ENCODE measurements around the gene CTDP1.
"Not testable (repeated sequence)": the region's sequence is repeated elsewhere in the genome, so short reads cannot be mapped to it uniquely, and the experiment has no call there.

Gene CTDP1

DNA sequence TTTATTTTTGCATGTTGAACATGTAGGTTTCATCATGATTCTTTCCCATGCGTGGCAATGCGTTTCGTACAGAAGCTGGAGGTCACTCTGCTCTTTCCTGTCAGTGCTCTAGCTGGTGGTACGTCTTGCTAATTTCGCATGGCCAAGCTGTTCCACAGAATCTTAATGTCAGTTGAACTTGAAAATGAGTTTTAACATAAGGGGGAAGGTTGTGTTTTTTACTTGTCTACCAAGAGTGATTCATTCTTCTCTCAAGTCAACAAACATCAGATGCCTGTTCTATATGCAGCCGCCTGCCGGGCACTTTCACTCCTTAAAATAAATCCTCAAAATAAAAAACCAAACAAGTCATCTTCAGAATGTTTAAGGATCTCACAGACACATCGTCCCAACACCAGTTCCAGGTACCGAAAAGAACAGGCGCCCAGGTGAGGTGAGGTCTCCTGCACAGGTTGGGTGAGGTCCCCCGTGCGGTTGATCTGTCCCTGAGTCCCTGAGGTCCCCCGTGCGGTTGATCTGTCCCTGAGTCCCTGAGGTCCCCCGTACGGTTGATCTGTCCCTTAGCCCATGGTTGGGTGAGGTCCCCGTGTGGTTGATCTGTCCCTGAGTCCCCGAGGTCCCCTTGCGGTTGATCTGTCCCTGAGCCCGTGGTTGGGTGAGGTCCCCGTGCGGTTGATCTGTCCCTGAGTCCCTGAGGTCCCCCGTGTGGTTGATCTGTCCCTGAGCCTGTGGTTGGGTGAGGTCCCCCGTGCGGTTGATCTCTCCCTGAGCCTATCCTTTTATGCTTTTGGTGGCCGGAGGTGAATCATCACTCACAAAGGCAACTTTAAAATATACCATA, 61.1 kb downstream of the CTDP1 start:
- no peak for DNase-seq (ENCODE audit: low read depth in 2 of 2)

DNA sequence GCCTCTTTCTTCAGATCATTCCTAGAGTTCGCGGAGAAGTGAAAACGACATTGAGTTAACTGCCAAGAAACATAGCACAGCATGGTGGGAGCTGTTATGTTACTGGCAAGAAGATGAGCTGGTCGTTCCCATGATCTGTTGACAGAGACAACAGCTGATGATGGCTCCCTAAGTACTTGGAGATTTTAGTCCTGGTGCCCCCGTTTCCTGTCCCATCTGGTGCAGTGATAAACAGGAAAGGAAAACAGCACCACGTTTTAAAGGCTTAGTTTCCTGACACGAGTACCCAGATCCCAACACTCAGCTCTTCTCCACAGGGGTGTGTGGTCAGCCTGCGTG, 61.7 kb downstream of the CTDP1 start:
- no peak for DNase-seq (ENCODE audit: low read depth in 2 of 2)

DNA sequence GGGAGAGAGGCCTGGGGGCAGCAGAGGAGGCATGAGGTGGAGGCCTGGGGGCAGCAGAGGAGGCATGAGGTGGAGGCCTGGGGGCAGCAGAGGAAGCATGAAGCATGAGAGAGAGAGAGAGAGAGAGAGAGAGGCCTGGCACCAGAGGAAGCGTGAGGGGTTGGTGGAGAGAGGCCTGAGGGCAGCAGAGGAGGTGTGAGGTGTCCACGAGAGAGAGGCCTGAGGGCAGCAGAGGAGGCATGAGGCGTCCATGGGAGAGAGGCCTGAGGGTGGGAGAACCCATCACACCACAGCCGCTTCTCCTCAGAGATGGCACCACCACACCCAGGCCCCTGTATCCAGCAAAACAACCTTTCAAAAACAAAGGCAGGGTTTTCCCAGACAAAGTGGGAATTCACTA, 62.5 kb downstream of the CTDP1 start:
- no peak for DNase-seq (ENCODE audit: low read depth in 2 of 2)

DNA sequence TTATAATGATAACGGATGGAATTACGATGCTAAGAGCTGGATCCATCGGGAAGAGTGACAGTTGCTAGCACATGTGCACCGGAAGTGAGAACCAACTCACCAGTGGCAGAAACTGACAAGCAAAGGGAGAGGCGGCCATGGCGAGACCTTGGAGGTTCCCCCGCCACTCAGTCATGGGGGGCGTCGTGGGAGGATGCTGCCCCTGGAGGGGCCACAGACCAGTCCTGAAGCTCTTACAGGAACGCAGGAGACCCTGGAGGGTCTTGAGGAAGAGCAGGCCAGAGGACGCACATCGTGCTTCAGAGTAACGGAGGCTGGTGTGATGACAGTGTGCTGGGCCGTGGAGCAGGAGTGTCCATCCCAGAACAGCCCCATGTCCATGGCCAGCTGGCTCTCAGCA, 65.0 kb downstream of the CTDP1 start:
- DNase-seq (ENCODE audit: low read depth in 2 of 2) = no peak

DNA sequence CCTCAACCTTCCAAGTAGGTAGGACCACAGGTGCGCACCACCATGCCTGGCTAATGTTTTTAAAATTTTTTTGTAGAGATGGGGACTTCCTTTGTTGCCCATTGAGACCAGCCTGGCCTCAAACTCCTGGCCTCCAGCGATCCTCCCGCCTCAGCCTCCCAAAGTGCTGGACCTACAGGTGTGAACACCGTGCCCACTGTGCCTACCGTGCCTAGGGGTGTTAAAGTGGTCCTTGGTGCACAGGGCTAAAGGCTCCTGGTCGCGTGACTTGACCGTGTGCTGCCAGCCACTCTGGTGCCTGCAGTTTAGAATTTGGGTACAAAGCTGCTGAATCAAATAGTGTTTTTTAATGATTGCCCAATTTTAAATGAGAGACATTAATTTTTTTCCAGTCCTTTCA, 67.1 kb downstream of the CTDP1 start:
- DNase-seq (ENCODE audit: low read depth in 2 of 2) = no peak

DNA sequence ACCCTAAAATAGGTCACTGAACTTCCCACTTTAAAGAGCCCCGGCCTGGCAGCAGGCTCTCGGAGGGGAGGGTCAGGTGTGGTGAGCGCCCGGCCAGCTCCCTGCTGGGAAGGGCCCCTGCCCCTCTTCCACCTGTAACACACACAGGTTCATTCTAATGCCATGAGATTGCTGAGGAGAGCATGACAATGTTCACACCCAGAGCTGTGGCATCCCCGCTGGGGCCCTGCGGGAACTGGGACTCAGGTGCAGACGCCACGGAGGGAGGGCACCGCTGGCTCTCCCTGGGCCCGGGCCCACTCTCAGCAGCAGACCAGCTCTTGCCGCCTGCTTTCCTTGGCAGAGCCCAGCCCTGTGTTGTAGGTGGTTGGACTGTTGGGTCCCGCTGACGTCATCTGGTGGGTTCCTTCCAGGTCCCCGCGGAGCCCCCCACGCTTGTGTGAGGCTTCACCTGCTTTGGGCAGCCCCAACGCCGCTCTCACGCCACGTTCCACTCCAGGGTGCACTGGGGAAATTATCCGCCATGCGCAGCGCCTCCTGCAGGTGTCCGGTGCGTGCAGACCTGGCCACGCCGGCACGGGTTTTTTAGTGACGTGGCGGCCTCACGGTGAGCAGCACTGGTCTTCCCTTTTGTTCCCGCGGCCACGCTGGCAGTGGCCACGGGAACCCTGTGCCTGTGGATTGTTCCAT, 67.7 kb downstream of the CTDP1 start:
- DNase-seq (ENCODE audit: low read depth in 2 of 2) = no peak

DNA sequence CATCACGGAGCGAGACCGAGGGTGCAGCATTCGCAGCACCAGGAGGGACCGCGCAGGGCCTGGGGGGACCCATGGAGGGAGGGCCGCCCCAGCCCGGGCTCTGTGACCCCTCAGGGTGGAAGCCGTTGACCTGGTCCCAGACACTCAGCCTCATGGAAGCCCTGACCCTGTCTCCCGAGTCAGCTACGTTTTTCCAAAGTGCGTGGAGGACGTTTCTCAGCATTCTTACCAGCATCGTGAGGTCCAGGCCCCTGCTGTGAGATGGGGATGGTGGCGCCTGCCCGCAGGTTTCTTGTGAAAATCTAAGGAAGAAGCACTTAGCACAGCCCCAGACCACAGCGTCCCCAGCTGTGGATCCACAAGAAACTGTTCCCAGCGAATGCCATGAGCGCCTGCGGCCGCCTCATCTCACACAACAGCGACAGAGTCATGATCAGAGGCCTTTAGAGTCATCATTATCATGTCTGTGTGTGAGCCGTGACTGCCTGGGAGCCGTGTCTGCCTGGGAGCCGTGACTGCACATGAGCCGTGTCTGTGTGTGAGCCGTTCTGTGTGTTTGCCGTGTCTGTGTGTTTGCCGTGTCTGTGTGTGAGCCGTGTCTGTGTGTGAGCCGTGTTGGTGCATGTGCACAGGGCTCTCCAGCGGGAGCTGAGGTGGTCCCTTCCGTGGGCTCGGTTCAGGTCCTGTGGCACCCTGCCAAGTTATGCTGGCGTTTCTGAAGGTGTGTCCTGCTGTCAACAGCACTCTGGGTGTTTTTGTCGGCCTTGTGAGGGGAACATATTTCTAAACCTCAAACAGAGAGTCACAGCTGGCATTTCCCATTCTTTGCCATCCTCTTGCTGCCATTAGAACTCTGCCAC, 68.9 kb downstream of the CTDP1 start:
- DNase-seq (ENCODE audit: low read depth in 2 of 2) = no peak

DNA sequence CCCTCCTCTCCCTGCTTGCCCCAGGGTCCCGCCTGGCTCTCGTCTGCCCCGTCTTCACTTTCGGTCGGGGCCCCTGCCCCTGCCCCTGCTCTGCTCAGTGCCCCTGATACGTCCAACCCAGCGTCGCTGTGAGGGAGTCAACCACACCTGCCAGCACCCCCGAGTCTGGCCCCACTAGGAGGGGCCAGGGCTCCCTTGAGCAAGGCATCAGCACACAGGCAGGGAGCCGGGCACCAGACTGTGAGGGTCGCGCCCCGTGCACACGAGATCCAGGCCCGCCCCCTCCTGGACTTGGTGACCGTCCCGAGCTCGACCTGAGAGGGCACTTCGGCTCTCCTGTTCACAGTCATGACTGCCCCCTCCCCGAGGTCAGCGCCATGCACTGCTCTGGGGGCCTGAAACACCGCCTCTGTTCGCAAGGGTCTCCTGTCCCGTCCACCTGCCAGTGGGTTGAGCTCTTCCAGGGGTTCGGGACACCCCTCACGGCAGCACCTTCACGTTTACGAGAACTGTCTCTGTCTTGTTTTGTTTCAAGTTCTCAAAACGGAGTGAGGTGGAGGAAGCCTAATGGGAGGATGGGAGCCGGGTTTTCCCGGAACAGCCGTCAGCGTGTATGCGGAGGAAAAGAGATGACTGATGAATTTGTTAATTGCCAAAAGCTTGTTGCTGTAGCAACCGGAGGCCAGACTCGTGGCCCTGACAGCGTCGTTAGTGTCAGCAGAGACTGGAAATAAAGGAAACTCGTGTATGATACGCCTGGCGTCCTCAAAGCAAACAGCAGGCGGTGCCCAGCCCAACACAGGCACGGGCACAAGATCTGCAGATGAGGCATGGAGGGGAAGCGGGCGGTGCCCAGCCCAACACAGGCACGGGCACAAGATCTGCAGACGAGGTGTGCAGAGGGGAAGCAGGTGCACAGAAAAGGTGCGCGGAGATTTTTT, 69.9 kb downstream of the CTDP1 start:
- no peak for DNase-seq (ENCODE audit: low read depth in 2 of 2)

DNA sequence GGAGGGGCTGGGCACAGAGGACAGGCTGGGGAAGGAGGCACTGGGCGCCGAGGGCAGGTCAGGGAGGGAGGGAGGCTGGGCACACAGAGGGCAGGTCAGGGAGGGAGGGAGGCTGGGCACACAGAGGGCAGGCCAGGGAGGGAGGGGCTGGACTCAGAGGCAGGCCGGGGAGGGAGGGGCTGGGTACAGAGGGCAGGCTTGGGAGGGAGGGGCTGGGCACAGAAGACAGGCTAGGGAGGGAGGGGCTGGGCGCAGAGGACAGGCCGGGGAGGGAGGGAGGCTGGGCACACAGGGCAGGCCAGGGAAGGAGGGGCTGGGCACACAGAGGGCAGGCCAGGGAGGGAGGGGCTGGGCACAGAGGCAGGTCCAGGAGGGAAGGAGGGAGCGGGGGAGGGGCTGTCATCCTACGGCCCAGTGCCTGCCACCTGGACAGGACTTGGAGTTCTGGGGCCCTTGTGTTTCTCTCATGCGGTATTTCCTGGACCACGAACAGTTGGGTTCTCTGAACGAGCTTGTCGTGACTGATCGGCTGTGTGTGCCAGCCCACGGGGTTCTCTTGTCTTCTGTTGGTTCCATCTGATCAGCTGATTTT, 71.5 kb downstream of the CTDP1 start:
- no peak for DNase-seq (ENCODE audit: low read depth in 2 of 2)

DNA sequence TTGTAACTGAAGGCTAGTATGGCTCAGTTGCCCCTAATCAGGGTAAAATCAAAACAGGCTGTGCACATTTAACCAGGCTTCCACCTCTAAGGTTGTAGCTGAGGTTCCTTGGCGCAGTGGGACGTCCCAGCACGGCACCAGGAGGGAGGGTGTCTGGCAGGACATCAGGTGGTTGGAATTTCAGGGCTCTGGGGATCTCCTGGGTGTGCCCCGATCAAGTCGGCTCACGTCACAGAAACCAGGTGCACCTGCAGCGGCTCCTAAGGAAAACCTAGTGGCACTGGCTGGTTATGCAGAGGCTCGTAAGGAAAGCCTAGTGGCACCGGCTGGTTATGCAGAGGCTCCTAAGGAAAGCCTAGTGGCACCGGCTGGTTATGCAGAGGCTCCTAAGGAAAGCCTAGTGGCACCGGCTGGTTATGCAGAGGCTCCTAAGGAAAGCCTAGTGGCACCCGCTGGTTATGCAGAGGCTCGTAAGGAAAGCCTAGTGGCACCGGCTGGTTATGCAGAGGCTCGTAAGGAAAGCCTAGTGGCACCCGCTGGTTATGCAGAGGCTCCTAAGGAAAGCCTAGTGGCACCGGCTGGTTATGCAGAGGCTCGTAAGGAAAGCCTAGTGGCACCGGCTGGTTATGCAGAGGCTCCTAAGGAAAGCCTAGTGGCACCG, 72.4 kb downstream of the CTDP1 start:
- not testable (repeated sequence) for DNase-seq (ENCODE audit: low read depth in 2 of 2)

DNA sequence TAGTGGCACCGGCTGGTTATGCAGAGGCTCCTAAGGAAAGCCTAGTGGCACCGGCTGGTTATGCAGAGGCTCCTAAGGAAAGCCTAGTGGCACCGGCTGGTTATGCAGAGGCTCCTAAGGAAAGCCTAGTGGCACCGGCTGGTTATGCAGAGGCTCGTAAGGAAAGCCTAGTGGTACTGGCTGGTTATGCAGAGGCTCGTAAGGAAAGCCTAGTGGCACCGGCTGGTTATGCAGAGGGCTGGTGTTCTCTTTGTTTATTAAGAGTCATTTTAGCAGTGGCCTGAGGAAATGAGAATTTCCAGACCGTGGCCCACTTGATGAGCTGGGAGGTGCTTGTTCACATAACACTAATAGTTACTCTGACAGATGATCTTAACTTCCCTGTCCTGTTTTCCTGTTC, 73.3 kb downstream of the CTDP1 start:
- DNase-seq (ENCODE audit: low read depth in 2 of 2) = not testable (repeated sequence)

DNA sequence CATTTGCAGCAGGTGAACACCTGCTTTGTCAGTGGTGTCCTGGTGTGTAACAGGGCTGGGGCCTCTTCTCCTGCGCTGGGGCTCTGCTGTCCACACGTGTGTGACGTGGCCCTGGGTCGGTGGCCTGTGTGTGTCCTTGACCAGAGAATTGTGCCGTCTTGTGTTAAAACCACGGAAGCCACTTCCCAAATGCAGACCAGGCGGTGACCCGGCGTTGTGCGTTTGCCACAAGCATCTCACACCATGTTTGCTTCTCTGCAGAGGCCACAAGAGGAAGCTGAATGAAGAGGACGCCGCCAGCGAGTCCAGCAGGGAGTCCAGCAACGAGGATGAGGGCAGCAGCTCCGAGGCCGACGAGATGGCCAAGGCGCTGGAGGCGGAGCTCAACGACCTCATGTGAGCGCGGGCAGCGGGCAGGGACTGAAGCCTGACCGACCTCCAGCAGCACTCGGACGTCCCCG, 73.8 kb downstream of the CTDP1 start:
- no peak for DNase-seq (ENCODE audit: low read depth in 2 of 2)

DNA sequence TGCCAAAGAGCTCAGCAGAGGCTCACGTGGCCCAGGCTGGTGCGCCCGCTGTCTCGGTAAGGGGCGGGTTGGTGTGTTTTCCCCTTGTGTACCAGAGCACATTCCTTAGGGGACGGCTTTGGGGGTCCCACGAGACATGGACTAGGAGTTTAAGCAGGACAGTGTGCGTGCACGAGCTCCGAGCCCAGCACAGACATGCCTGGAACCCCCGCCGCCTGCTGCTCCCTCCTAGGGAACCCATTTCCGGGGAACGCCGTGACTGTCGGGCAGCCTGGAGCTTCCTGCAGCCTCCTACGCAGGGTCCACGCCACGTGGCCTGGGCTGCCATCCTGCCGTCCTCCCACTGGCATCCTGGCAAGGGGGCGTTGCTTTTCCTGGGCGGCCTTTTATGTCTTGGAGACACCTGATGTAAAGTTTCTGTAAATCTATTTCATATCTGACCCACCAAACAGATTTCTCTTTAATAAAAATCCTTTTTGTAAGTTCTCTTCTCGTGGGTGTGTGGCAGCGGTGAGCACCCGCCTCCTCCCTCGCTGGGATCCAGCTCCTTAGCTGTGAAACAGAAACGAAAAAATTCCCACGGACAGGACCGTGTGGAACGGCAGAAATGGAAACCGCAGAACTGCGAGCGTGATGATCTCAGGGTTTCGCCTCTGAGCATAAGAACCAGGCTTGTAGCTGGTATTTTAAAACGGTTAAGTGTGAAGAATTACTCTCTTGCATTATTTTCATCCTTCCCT, 74.6 kb downstream of the CTDP1 start:
- DNase-seq (ENCODE audit: low read depth in 2 of 2) = no peak

DNA sequence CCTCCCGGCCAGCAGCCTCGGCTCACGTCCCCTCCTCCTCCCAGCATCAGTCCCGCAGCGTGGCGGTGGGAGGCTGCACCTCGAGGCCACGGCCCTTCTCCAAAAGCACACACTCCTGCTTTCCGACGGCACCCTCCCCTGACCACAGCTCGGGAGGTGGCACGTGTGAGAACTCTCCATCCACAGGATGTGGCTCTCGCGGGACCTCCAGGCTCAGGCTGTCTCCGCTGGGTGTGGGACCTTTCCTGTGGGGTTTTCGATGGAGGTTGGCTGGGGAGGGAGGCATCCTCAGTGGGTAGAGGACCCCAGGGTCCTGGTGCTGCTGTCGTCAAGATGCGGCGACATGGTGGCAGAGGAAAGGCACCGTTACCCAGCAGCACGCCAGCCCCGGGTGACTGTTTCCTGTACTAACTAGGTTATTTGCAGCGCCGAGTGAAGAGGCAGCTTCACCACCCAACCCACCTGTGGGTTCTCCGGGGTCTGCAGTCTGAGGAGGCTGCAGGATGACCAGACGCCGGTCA, 75.3 kb downstream of the CTDP1 start:
- DNase-seq (ENCODE audit: low read depth in 2 of 2) = no peak

DNA sequence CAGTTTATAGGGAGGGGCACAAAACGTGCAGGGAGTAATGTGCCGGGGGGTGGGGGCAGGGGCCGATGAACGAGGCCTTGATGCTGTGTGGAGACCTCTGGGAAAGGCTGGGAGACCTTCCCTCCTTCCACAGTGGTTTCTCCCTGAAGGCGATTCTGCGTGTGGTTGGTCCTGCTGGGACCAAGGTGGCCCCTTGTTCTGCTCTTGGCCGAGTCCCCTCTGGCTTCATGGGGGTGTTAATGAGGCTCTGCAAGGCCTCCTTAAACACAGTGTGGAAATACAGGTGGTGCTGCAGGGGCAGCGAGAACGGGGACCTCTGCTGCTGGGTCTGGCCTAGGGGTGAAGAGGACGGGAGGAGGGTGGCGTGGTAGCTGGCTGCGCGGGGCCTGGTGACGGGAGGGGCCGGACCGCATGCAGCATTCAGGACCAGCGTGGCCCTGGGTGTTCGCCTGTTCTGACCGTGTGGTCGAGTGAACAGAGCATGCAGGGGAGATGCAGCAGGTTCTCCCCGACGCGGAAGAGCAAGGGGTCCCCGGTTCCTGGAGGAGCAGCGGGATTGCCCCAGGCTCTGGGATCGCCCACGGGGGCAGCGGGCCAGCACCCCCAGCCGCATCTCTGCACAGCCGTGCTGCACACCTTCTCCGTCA, 76.0 kb downstream of the CTDP1 start:
- no peak for DNase-seq (ENCODE audit: low read depth in 2 of 2)

DNA sequence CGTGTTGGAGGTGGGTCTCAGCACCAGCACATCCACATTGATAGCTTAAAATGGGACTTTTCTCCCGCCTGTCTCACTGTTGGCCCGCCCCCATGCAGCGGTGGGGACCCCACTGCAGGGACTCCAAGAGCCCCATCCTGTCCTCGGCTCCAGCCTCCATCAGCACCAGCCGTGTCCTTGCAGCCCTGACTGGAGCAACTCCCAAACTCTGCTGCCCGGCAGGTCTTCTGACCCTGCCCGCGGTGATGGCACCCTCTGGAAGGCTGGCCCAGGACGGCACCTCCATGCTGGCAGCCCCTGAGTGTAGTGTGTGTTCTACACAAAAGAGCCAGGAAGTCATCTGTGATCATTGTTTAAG, 76.5 kb downstream of the CTDP1 start:
- no peak for DNase-seq (ENCODE audit: low read depth in 2 of 2)

DNA sequence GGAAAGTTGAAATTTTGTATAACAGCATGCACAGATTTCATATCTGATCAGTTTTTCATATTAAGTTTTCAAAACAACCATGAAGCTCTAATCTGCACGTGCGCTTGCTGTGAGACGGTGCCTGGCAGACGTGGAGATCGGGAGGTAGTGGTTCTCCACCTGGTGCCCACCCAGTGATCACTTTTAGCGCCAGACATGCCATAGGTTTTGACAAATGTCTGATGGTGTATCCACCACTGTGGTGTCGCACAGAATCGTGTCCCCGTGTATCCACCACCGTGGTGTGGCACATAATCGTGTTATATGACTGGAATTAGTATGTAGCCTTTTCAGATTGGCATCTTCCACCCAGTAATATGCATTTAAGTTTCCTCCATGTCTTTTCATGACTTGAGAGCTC, 77.2 kb downstream of the CTDP1 start:
- no peak for DNase-seq (ENCODE audit: low read depth in 2 of 2)

DNA sequence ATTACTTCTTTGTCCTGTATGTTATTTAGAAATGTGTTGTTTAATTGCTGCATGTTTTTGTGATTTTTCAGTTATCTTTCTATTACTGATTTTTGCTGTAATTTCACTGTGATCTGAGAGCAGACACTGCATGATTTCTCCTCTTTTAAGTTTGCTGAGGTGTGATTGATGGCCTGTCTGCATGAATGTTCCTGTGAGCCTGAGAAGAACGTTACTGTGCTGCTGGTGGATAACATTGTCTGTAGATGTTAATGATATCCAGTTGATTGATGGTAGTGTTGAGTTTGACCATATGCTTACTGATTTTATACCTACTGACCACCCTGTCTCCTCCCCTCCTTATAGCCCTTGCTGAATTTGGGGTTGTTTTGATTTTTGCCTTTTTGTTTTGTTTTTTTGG, 80.7 kb downstream of the CTDP1 start:
- DNase-seq (ENCODE audit: low read depth in 2 of 2) = no peak

DNA sequence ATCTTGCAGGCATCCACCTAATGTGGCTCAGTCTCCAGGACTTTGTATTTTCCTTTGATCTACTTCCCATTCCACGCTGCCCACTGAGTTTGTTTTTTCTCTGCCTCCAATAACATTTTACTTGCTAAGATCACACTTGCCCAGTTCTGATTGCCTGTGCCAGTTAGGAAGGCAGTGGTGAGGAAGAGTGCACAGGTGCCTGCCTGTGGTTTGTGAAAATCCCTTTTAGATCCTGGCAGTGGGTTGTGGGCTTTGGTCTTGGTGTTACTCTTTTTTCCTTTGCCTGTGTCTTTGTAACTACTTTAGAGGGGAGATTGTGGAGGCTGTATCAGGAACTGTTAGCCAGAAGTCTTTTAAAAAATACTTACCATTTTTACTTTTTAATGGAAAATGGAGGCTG, 81.3 kb downstream of the CTDP1 start:
- no peak for DNase-seq (ENCODE audit: low read depth in 2 of 2)
